Keratinocyte (primary cell): ENCODE measurements around the gene SUZ12. TPM values are rescaled to one million over a fixed set of nuclear protein-coding genes. Genes with fewer than 3 reads are reported as not detected.

Experiments used
- DNase-seq: peaks from one replicate; pipeline ENCODE4 v3.0.0-alpha.2; 2011; ENCODE audit warnings: low read depth, missing footprints, low spot score
- FAIRE-seq: peaks from 2 replicates; lab custom pipeline; 2011; peaks lifted over from hg19 to GRCh38; lab: Jason Lieb, UNC
- H2AFZ ChIP-seq: 2 replicates; pipeline ENCODE4 v1.6.0; 2012; ENCODE audit warnings: low read length, control low read depth, inconsistent platforms; ENCODE audit not compliant: control insufficient read depth
- H3K27ac ChIP-seq: 2 replicates; pipeline ENCODE4 v1.5.1; 2011; ENCODE audit warnings: low read length; ENCODE audit not compliant: control insufficient read depth, insufficient read depth
- H3K27me3 ChIP-seq: 3 replicates; pipeline ENCODE4 v1.6.0; 2011; ENCODE audit warnings: low read length; ENCODE audit not compliant: control insufficient read depth, insufficient read depth; ENCODE audit errors: extremely low read depth
- H3K36me3 ChIP-seq, 2 experiments: 2 replicates in 1 of 2; 3 replicates in 1 of 2; pipeline ENCODE4 v1.5.1; 2011; ENCODE audit warnings: low read length in 2 of 2, mild to moderate bottlenecking in 1 of 2; ENCODE audit not compliant: control insufficient read depth in 2 of 2, insufficient read depth in 2 of 2; ENCODE audit errors: extremely low read depth in 1 of 2
- H3K4me1 ChIP-seq: 3 replicates; pipeline ENCODE4 v1.5.1; 2011; ENCODE audit warnings: low read length; ENCODE audit not compliant: control insufficient read depth, insufficient read depth; ENCODE audit errors: extremely low read depth
- H3K4me2 ChIP-seq: 3 replicates; pipeline ENCODE4 v1.6.0; 2011; ENCODE audit warnings: low read depth, low read length; ENCODE audit not compliant: control insufficient read depth, insufficient read depth; ENCODE audit errors: extremely low read depth
- H3K4me3 ChIP-seq, 3 experiments: fragments of 200-600 bp in 1 of 3; sonication (generic) in 1 of 3; 2 replicates in 2 of 3; 3 replicates in 1 of 3; pipeline ENCODE4 v1.5.1; 2011 to 2016; ENCODE audit warnings: low read length in 3 of 3, mild to moderate bottlenecking in 3 of 3, control low read depth in 2 of 3, inconsistent platforms in 1 of 3, low read depth in 1 of 3, mixed read lengths in 1 of 3, mixed run types in 1 of 3, moderate library complexity in 1 of 3; ENCODE audit not compliant: control insufficient read depth in 2 of 3, insufficient read depth in 2 of 3; ENCODE audit errors: extremely low read depth in 1 of 3
- H3K79me2 ChIP-seq: 2 replicates; pipeline ENCODE4 v1.6.0; 2012; ENCODE audit warnings: low read length; ENCODE audit not compliant: control insufficient read depth, insufficient read depth
- H3K9ac ChIP-seq: 3 replicates; pipeline ENCODE4 v1.6.0; 2011; ENCODE audit warnings: low read length; ENCODE audit not compliant: control insufficient read depth, insufficient read depth; ENCODE audit errors: extremely low read depth
- H3K9me1 ChIP-seq: 3 replicates; pipeline ENCODE4 v1.6.0; 2011; ENCODE audit warnings: low read length; ENCODE audit not compliant: control insufficient read depth, insufficient read depth; ENCODE audit errors: extremely low read depth
- H3K9me3 ChIP-seq: 2 replicates; pipeline ENCODE4 v1.5.1; 2012; ENCODE audit warnings: low read depth, low read length; ENCODE audit not compliant: control insufficient read depth
- H4K20me1 ChIP-seq: 3 replicates; pipeline ENCODE4 v1.6.0; 2011; ENCODE audit warnings: low read length; ENCODE audit not compliant: control insufficient read depth, insufficient read depth; ENCODE audit errors: extremely low read depth
- CTCF ChIP-seq, 3 experiments: IDR thresholded peaks in 1 of 3; conservative IDR thresholded peaks in 1 of 3; optimal IDR thresholded peaks in 1 of 3; 2 replicates in 2 of 3; 3 replicates in 1 of 3; pipeline versions ENCODE3 to v1.5.1; 2011; ENCODE audit warnings: low read length in 3 of 3, mild to moderate bottlenecking in 3 of 3, moderate library complexity in 2 of 3, control low read depth in 1 of 3, inconsistent platforms in 1 of 3; ENCODE audit not compliant: insufficient read depth in 2 of 3; ENCODE audit errors: extremely low read depth in 1 of 3
- EZH2 ChIP-seq: IDR thresholded peaks from one replicate; pipeline ENCODE4 v1.6.1; 2012; ENCODE audit warnings: inconsistent platforms, mild to moderate bottlenecking, low read length, moderate library complexity
- dilution Hi-C: fragments of 300-500 bp; cut with MboI; formaldehyde crosslinking; loops from one replicate; pipeline ENCODE4 v1.7.0; 2020; ENCODE audit warnings: low sequenced_read_pairs; ENCODE audit not compliant: extremely low pct_ligation_motif_present
- polyA plus RNA-seq, 5 experiments: library from polyadenylated mRNA; depleted of rRNA in 3 of 5; stranded (reverse) in 3 of 5; stranded (forward) in 1 of 5; unstranded in 1 of 5; fragments of >200 nt; gene quantifications; 1 replicate in 1 of 5; 2 replicates in 3 of 5; 3 replicates in 1 of 5; pipeline versions ENCODE4 v1.2.1 to v1.2.3, GENCODE V29; 2011 to 2012; ENCODE audit warnings: missing spikeins in 2 of 5, low read depth in 1 of 5, low replicate concordance in 1 of 5

Gene SUZ12
- polyA plus RNA-seq, 1 donor (not counting 4 experiments of a cell fraction or from before 2014, with no cell fraction given): 20.8 TPM

GRCh38 chr17:32010114-32010513 is 73.3 kb downstream of the SUZ12 start:
- Histone ChIP-seq H4K20me1 (no peaks in the 10 kb centered on the region), H3K9me3 (no peaks in the 10 kb centered on the region), H3K79me2 (peaks cover 16% of the 10 kb centered on the region), H3K36me3 (no peaks in the 10 kb centered on the region), H3K27ac (no peak overlapping the region), H3K27me3 (no peaks in the 10 kb centered on the region), H3K4me3 (no peak overlapping the region), H3K9me1 (no peaks in the 10 kb centered on the region), H3K4me1 (no peaks in the 10 kb centered on the region), H3K4me2 (no peak overlapping the region), H3K9ac (no peak overlapping the region), H2AFZ (no peak overlapping the region)
- TF ChIP-seq CTCF (optimal IDR thresholded peaks at IDR 0.05 in 1 of 3, IDR thresholded peaks at IDR 0.05 in 1 of 3, conservative IDR thresholded peaks at IDR 0.05 in 1 of 3; ENCODE audit: extremely low read depth in 1 of 3, insufficient read depth in 2 of 3, low read length in 3 of 3) (no peak), EZH2 (no peak)
- dilution Hi-C loops: no loop called here
- DNase-seq (no peak), FAIRE-seq (no peak)

GRCh38 chr17:32015245-32016013 is 78.6 kb downstream of the SUZ12 start:
- no peak overlapping the region for H3K4me3 ChIP-seq
- no peak overlapping the region for H3K9ac ChIP-seq
- DNase-seq (no peak), FAIRE-seq (no peak)
- H3K9me1 ChIP-seq: no peaks in the 10 kb centered on the region
- no peaks in the 10 kb centered on the region for H3K4me1 ChIP-seq
- H3K4me2 ChIP-seq: no peak overlapping the region
- no peak overlapping the region for H2AFZ ChIP-seq
- no peak for TF ChIP-seq EZH2
- no peak for TF ChIP-seq CTCF (optimal IDR thresholded peaks at IDR 0.05 in 1 of 3, IDR thresholded peaks at IDR 0.05 in 1 of 3, conservative IDR thresholded peaks at IDR 0.05 in 1 of 3; ENCODE audit: extremely low read depth in 1 of 3, insufficient read depth in 2 of 3, low read length in 3 of 3)
- H4K20me1 ChIP-seq: no peaks in the 10 kb centered on the region
- dilution Hi-C loops: no loop called here
- peaks cover 0 to 1% of the 10 kb centered on the region in 2 experiments for H3K36me3 ChIP-seq
- peaks cover 7% of the 10 kb centered on the region for H3K79me2 ChIP-seq
- H3K9me3 ChIP-seq: no peaks in the 10 kb centered on the region
- no peak overlapping the region for H3K27ac ChIP-seq
- H3K27me3 ChIP-seq: no peaks in the 10 kb centered on the region
